CD4-positive, alpha-beta T cell treated with Interleukin-6 for 4 hours (primary cell): Measurements from ENCODE around the gene TYMP.

Experiments used
- DNase-seq: peaks from one replicate; pipeline ENCODE4 v3.0.0-alpha.2; 2020; ENCODE audit warnings: mixed read lengths

The TYMP gene

GRCh38 chr22:50562523-50563412 lies 33.0 kb upstream of the TYMP start, which contains the start of gene SYCE3:
SYCE3 (minus strand) TSS chr22:50562919; CDS start chr22:50556405, 6,514 bp downstream.
- DNase-seq = peak; percentile 98

GRCh38 chr22:50561401-50562358 lies 31.9 kb upstream of the TYMP start:
- DNase-seq = no peak

DNA sequence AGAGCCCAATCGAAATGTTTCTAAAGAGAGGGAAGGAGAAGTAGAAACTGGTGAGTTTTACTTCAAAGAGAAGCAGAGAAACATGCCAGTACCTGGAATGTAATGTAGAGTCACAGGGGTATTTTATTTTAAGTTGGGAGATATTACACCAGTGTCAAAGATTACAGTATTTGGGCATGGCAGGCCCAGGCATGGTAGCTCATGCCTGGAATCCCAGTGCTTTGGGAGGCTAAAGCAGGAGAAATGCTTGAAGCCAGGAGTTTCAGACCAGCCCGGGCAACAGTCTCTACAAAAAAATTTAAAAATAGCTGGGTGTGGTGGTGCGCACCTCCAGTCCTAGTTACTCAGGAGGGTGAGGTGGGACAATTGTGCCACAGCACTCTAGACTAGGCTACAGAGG lies 30.2 kb upstream of the TYMP start:
- no peak for DNase-seq

DNA sequence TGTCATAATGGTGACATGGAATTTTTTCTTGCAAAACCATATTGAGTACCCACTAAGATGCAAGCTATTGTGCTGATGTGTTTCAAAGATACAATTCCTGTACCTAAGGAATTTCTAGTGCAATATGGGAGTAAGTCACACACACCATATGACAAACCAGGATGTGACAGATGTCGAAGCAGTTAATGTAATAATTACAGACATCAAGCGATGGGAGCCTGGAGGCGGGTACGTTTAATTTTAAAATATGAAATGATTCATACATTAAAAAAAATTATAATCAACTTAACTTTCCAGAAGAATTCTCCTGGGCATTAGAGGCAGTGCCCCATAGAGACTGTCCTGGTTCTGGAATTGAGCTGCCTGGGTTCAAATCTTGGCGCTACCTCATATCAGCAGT lies 26.9 kb upstream of the TYMP start:
- no peak for DNase-seq

DNA sequence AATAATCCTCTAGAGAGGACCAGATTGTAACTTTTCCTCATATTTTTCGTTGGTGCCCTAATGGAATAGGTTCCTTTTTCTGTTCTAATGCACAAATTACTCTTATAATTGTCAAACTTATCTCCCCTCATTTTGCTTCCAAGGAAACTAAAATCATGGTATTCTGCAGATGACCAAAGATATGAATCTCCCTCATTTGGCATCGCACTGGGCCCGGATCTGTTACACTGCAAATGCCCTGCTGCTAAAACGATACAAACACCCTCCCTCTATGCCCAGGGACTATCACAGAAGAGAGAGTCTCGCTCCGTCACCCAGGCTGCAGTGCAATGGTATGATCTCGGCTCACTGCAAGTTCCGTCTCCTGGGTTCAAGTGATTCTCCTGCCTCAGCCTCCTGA lies 23.5 kb upstream of the TYMP start:
- no peak for DNase-seq

DNA sequence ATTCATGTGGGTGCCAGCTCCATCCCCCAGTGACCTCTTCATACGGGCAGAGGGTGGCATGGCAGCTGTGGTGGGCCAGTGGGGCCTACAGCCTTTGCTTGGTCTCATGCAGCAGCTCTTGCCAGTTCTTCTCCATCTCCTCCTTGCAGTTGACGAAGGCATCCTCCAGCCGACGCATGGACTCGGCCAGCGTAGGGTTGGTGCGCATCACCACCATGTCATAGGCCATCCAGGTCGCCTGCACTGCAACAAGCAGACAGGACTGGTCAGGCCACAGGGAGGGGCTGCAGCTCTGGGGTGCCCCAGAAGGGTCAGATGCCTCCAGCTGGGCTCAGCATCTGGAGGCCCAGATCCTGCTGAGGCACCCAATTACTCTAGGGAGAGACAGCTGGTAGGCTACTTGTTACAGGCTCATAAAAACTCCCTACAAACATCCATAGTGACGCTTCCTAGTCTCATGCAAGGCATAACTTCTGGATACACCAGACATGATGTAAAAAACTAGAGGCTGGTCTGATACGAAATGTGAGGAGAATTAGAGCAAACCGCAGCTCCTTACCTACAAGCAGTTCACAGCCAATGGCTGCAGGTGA lies 21.4 kb upstream of the TYMP start:
- no peak for DNase-seq

DNA sequence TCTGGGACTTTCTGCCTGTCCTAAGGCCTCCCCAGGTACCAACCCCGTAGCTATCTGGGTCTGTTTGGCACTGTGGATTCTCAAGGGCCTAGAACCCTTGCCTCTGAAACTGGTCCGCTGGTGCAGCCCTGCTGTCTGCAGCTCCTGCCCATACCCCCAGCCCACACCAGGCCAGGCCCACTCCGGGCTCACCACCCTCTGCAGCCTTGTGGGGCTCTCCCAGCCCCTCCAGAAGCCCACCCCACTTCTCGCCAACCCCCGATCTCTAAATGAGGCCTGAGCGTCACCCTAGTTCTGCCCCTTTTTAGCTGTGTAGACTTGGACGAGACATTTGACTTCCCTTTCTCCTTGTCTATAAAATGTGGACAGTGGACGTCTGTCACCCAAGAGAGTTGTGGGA lies 20.6 kb upstream of the TYMP start:
- DNase-seq = no peak

- DNase-seq = no peak
These were observed 19.3 kb upstream of the TYMP start for GRCh38 chr22:50548921-50549790.

- DNase-seq = peak; percentile 77
These were observed 18.5 kb upstream of the TYMP start for GRCh38 chr22:50548040-50548920.

DNA sequence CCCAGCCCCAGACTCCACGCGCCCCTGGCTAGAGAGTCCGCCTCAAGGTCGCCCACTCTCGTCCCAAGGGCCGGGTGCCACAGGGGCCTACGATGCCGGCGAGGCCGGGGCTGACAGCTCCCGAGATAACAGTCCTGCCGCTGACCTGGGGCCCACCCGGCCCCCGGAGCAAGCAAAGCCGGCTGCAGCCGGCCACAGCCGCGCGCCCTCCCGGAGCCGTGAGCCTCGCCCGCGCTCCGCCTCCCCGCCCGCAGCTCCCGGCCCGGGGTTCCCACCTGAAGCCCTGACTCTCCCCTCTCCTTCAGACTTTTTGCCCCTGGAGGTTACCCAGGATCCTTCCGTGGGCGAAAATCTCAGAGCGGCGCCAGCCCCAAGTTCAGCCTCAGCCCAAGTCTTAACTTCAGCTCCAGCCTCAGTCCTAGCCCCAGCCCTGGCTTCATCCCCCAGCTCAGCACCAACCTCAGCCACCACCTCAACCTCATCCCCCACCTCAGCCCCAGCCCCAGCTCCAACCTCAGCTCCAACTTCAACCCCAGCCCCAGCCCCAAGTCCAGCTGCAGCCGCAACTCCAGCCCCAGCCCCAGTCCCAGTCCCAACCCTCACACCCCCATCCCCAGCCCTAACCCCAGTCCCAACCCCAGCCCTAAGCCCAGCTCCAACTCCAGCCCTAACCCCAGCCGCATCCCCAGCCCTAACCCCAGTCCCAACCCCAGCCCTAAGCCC lies 17.6 kb upstream of the TYMP start:
- DNase-seq = no peak

DNA sequence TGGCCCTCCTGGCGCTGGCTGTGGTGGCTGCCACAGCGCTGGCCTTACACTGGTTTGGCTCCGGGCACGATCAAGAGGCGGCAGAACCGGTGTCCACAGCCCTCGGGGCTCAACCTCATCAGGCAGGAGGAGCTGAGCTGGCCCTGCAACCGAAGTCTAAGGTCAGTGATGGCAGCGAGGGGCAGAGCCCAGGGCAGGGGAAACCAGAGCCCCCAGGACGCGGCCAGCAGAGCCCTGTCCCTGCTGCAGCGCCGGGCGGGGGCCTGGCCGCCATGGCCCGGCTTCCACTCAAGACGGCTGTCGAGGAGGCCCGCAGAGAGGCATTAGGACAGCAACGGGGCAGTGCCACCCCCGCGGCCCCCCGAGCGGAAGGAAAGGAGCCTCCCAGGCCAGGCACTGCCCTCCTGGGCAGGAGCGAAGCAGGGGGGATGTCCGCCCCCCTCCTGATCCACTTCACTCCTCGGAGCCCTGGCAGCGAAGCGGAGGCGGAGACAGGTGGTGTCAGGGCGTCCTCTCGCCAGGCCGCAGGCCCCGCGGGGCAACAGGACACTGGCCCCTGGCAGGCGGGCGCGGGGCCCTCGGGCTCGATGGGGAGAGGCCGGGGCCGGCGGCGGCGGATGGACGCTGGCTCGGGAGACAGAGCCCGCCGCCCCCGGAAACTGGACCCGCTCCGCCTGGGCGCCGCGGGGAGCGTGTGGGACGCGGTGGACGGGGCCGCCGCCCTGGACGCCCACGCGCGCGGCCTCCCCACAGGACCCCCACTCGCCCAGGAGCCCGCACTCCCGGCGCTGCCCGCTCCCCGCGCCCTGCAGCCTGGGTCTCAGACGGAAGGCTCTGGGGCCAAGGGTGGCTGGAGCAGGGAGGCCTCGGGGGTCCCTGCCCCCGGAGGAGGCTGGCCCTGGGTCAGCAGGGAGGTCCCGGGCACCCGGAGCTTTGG lies 16.8 kb upstream of the TYMP start:
- DNase-seq = no peak

GRCh38 chr22:50545522-50546325 lies 15.9 kb upstream of the TYMP start, which contains the start of gene KLHDC7B:
KLHDC7B (plus strand) TSS chr22:50545899; CDS start chr22:50546244, 345 bp downstream.
- peak; percentile 37 for DNase-seq

DNA sequence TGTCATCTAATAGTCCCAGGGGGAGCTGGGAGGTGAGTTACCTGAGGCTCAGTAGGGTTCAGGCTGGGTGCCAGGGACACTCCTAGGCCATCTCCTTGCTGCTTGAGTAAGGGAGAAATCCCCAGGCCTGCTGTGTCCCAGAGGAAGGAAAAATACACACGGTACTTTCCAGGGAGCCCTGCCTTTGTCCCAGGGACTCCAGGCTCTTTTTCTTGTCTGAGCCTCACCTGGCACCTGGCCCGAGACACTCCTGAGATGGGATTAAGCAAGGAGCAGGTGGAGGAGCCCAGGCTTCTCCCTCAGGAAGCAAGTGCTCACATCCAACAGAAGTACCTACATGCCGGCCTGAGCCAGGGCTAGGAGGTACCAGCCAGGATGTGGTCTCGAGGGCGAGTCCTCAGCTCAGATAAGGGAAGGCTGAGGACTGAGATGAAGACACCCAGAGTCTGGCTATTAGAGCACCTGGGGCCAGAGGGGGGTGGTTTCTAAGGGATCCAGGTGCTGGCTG lies 15.0 kb upstream of the TYMP start:
- peak; percentile 49 for DNase-seq

DNA sequence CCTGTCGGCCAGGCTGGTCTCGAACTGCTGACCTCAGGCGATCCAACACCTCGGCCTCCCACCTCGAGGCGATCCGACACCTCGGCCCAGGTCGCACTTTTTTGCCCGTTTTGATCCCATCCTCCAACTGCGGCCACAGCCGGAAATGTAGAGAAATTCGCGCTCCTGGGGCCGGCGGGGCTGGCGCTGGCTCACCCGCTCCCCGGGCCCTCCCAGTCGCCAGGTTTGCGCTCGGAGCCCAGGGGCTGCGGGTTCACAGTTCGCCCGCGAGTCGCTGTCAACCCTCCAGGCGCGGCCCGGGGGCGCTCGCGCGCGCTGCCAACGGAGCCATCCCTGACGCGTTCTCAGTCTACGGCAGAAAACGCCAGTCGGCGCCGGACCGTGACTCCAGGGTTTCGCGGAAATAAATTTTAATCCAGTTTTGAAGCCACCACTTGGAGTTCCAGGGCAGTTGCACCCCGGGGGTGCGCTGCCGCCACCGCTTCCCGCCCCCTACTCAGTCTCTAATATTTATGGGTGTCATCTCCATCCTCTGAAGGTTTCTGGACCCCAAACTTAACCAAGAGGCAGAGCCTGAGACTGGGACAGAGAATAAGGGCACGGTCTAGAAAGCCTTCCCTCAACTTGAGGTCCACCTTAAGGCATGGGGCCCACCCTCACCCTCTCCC lies 14.4 kb upstream of the TYMP start:
- peak; percentile 87 for DNase-seq

DNA sequence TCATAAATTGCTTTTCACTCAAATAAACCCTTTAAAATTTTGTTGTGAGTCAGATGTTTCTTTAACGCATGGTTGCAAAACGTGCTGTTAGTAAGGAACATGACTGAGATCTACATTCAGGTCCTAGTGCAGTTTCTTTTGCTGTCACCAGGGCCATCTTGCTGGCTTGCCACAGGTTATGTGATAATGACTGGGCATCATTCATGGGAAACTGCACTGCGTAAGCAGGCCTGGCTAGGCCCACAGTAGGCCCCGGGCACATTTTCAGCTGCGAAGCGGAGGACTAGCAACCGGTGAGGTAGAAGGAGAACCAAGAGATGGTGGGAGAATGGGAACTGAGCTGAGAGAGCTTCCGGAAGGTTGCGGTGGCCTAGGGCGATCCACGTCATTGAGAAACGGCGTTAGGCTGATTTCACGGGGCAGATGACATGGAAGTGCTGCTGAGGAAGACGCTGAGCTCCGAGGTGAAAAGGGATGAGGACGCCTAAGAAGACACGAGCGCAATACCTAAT lies 12.7 kb upstream of the TYMP start:
- no peak for DNase-seq

DNA sequence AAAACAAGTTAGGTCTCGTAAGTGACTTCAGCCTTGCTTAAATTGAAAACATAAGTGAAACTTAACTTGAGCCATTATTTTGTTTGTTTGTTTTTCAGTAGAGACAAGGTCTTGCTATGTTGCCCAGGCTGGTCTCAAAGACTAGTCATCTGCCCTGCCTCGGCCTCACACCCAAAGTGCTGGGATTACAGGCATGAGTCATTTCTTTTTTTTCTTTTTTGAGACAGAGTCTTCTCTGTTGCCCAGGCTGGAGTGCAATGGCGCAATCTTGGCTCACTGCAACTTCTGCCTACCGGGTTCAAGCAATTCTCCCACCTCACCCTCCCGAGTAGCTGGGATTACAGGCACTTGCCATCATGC lies 11.8 kb upstream of the TYMP start:
- DNase-seq = peak; percentile 34

GRCh38 chr22:50540381-50540780 lies 10.6 kb upstream of the TYMP start:
- DNase-seq = no peak
